HepG2 (cell line): ENCODE measurements around the gene SGF29. TPM values are rescaled to one million over a fixed set of nuclear protein-coding genes. Genes with fewer than 3 reads are reported as not detected.

Experiments used
- BHLHE40 ChIP-seq: IDR thresholded peaks from 2 replicates; pipeline ENCODE4 v1.6.1; 2011; ENCODE audit warnings: low read length, improper control_type of control experiment
- BORCS8-MEF2B ChIP-seq: sonication (generic); formaldehyde crosslinking; IDR thresholded peaks from 2 replicates; pipeline ENCODE4 v1.8.0; 2022; ENCODE audit warnings: mild to moderate bottlenecking, missing genetic modification reagents
- CBFB ChIP-seq: sonication (generic); formaldehyde crosslinking; IDR thresholded peaks from 2 replicates; pipeline ENCODE4 v1.4.0; 2020; ENCODE audit warnings: missing genetic modification reagents
- CHD2 ChIP-seq: IDR thresholded peaks from 2 replicates; pipeline ENCODE4 v1.6.1; 2011; ENCODE audit warnings: low read depth, low read length, improper control_type of control experiment
- CSRNP2 ChIP-seq: sonication (generic); formaldehyde crosslinking; conservative IDR thresholded peaks from 2 replicates; pipeline ENCODE4 v1.8.0; 2022; ENCODE audit warnings: low read depth, missing genetic modification reagents
- EED ChIP-seq: sonication (generic); formaldehyde crosslinking; IDR thresholded peaks from 2 replicates; pipeline ENCODE4 v1.5.0; 2020; ENCODE audit warnings: mild to moderate bottlenecking, missing genetic modification reagents
- FOXA1 ChIP-seq, 2 experiments: fragments of 450-650 bp in 1 of 2; sonication (generic) in 1 of 2; formaldehyde crosslinking in 1 of 2; IDR thresholded peaks; 2 replicates each; pipeline versions ENCODE4 v1.4.0 to v1.6.1; 2016 to 2020; ENCODE audit warnings: missing genetic modification reagents in 1 of 2
- HIC2 ChIP-seq: sonication (generic); formaldehyde crosslinking; IDR thresholded peaks from 2 replicates; pipeline ENCODE4 v1.9.0; 2022; ENCODE audit warnings: low read depth, missing genetic modification reagents
- ISX ChIP-seq: sonication (generic); formaldehyde crosslinking; conservative IDR thresholded peaks from 2 replicates; pipeline ENCODE4 v1.5.0; 2020; ENCODE audit warnings: missing genetic modification reagents
- MIER3 ChIP-seq: IDR thresholded peaks from 2 replicates; pipeline ENCODE4 v1.6.1; 2016; ENCODE audit warnings: missing compliant biosample characterization, borderline replicate concordance
- MIXL1 ChIP-seq: IDR thresholded peaks from 2 replicates; pipeline ENCODE4 v1.6.1; 2016
- MYC ChIP-seq: sonication (generic); formaldehyde crosslinking; IDR thresholded peaks from 2 replicates; pipeline ENCODE4 v1.9.0; 2021; ENCODE audit warnings: missing genetic modification reagents, borderline replicate concordance
- POLR2AphosphoS2 ChIP-seq: IDR thresholded peaks from 2 replicates; pipeline ENCODE4 v1.6.1; 2011; ENCODE audit warnings: low read depth, low read length, improper control_type of control experiment
- RFX3 ChIP-seq: IDR thresholded peaks from 2 replicates; pipeline ENCODE4 v1.6.1; 2016; ENCODE audit warnings: missing biosample characterization, missing genetic modification reagents
- SOX13 ChIP-seq, 3 experiments: fragments of 450-650 bp in 1 of 3; sonication (generic) in 1 of 3; formaldehyde crosslinking in 1 of 3; IDR thresholded peaks in 2 of 3; conservative IDR thresholded peaks in 1 of 3; 2 replicates each; pipeline versions ENCODE4 v1.5.0 to v1.6.1; 2016 to 2020; ENCODE audit warnings: antibody characterized with exemption in 1 of 3, mild to moderate bottlenecking in 1 of 3, missing compliant biosample characterization in 1 of 3, missing genetic modification reagents in 1 of 3, moderate library complexity in 1 of 3
- SP5 ChIP-seq: IDR thresholded peaks from 2 replicates; pipeline ENCODE4 v1.6.1; 2016; ENCODE audit warnings: low read depth, borderline replicate concordance
- STAT5B ChIP-seq: sonication (generic); formaldehyde crosslinking; IDR thresholded peaks from 2 replicates; pipeline ENCODE4 v1.4.0; 2020; ENCODE audit warnings: missing genetic modification reagents
- ZMYM4 ChIP-seq: sonication (generic); formaldehyde crosslinking; IDR thresholded peaks from 2 replicates; pipeline ENCODE4 v1.8.1; 2023; ENCODE audit warnings: mild to moderate bottlenecking, missing genetic modification reagents
- ZNF256 ChIP-seq: sonication (generic); formaldehyde crosslinking; conservative IDR thresholded peaks from 2 replicates; pipeline ENCODE4 v1.4.0; 2020; ENCODE audit warnings: missing genetic modification reagents
- ZNF496 ChIP-seq: sonication (generic); formaldehyde crosslinking; IDR thresholded peaks from 2 replicates; pipeline ENCODE4 v1.8.1; 2023; ENCODE audit warnings: mild to moderate bottlenecking, moderate library complexity, missing genetic modification reagents; ENCODE audit not compliant: insufficient replicate concordance
- ZNF513 ChIP-seq: sonication (generic); formaldehyde crosslinking; conservative IDR thresholded peaks from 2 replicates; pipeline ENCODE4 v1.5.0; 2020; ENCODE audit warnings: missing genetic modification reagents
- ZNF570 ChIP-seq: sonication (generic); formaldehyde crosslinking; IDR thresholded peaks from 2 replicates; pipeline ENCODE4 v1.4.0; 2020; ENCODE audit warnings: mild to moderate bottlenecking, missing genetic modification reagents, borderline replicate concordance
- ZNF710 ChIP-seq: sonication (generic); formaldehyde crosslinking; IDR thresholded peaks from 2 replicates; pipeline ENCODE4 v1.5.0; 2020; ENCODE audit warnings: mild to moderate bottlenecking, missing genetic modification reagents, borderline replicate concordance
- ZNF879 ChIP-seq: sonication (generic); formaldehyde crosslinking; IDR thresholded peaks from 2 replicates; pipeline ENCODE4 v1.8.1; 2023; ENCODE audit warnings: missing genetic modification reagents
- polyA plus RNA-seq, 8 experiments: library from polyadenylated mRNA; depleted of rRNA in 3 of 8; stranded (reverse) in 7 of 8; unstranded in 1 of 8; fragments of >200 nt; fragmentation: Illumina TruSeq in 4 of 8; extraction: Trizol in 4 of 8; gene quantifications; 2 replicates each; pipeline versions ENCODE4 v1.2.1 to v1.2.3, GENCODE V29; 2011 to 2016; ENCODE audit warnings: low read depth in 4 of 8, missing spikeins in 1 of 8, mixed read lengths in 1 of 8; ENCODE audit not compliant: insufficient read depth in 1 of 8
- total RNA-seq, 5 experiments: library from RNA; depleted of rRNA; stranded (reverse); fragments of >200 nt; fragmentation: Illumina TruSeq; extraction: Trizol; gene quantifications; 2 replicates each; pipeline ENCODE4 v1.2.3, GENCODE V29; 2016; ENCODE audit warnings: low read depth in 1 of 5

SGF29 gene
- total and polyA plus RNA-seq, 2 of the 13 experiments (the other 11 are each of a cell fraction or from before 2014, with no cell fraction given): 5.0 to 29.4 TPM

GRCh38 chr16:28505489-28506137, 48.1 kb upstream of the SGF29 start (continued):
- TF ChIP-seq ISX (CRISPR knock-in tag) (no peak), RFX3 (CRISPR knock-in tag) (no peak), MIER3 (peak; percentile 87; the same call in 1 of the 2 replicates), POLR2AphosphoS2 (no peak), SP5 (peak; percentile 54; the same call in 1 of the 2 replicates), BHLHE40 (no peak), ZNF496 (no peak), MYC (CRISPR knock-in tag) (peak; percentile 55), FOXA1 (IDR thresholded peaks at IDR 0.05) (no peak), FOXA1 (CRISPR knock-in tag; IDR thresholded peaks at IDR 0.05) (no peak), CHD2 (no peak), SOX13 (IDR thresholded peaks at IDR 0.05) (no peak; the same call in 1 of the 2 replicates), SOX13 (CRISPR knock-in tag; conservative IDR thresholded peaks at IDR 0.05 in 1 of 2, IDR thresholded peaks at IDR 0.05 in 1 of 2) (peak in 1 of 2 experiments; percentile 75; a peak in 2 of 4 replicates), CBFB (CRISPR knock-in tag) (no peak), ZNF570 (CRISPR knock-in tag) (no peak), ZNF513 (CRISPR knock-in tag) (no peak), BORCS8-MEF2B (no peak), HIC2 (CRISPR knock-in tag) (peak; percentile 39; the same call in 1 of the 2 replicates), ZMYM4 (peak; percentile 55), ZNF710 (peak; percentile 72; the same call in 1 of the 2 replicates), CSRNP2 (CRISPR knock-in tag) (no peak), EED (CRISPR knock-in tag) (no peak), ZNF256 (CRISPR knock-in tag) (0 out of 2 replicates have a peak, but pooled peaks have one; percentile 55), MIXL1 (CRISPR knock-in tag) (peak; percentile 78), STAT5B (CRISPR knock-in tag) (no peak; the same call in 1 of the 2 replicates), ZNF879 (CRISPR knock-in tag) (no peak)
